HG02973 (cell line): ENCODE results near the gene FGFBP2.

ENCODE experiments used
- ATAC-seq: cut with Tn5 transposase; IDR thresholded peaks from one replicate; pipeline ENCODE4 v1.9.1; 2021; ENCODE audit warnings: moderate library complexity; ENCODE audit not compliant: unreplicated experiment

Gene FGFBP2

GRCh38 chr4:15968551-15969300, 5.8 kb upstream of the FGFBP2 start:
- no peak for ATAC-seq

DNA sequence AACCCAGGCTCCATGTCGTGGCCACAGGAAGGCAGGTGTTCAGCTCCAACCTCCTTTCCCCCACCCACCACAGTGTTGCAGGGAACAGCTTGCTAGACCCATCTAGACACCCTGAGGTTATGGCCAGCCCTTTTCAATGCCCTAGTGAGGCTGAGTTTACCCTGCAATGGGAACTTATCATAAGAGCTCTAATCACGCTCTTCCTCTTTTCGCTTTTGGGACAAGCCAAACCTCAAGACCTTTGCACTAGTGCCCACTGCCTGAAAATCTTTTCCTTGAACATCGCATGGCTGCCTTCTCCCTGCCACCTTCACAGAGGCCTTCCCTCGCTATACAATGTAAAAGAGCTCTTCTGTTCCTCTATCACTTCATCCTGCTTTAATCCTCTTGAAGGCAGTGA, 2.4 kb upstream of the FGFBP2 start:
- ATAC-seq, result no peak

- ATAC-seq, result no peak
Observed at GRCh38 chr4:15964159-15964558, 1.2 kb upstream of the FGFBP2 start.

- peak; percentile 90 for ATAC-seq
Observed at GRCh38 chr4:15963576-15963975, 601 bp upstream of the FGFBP2 start.

DNA sequence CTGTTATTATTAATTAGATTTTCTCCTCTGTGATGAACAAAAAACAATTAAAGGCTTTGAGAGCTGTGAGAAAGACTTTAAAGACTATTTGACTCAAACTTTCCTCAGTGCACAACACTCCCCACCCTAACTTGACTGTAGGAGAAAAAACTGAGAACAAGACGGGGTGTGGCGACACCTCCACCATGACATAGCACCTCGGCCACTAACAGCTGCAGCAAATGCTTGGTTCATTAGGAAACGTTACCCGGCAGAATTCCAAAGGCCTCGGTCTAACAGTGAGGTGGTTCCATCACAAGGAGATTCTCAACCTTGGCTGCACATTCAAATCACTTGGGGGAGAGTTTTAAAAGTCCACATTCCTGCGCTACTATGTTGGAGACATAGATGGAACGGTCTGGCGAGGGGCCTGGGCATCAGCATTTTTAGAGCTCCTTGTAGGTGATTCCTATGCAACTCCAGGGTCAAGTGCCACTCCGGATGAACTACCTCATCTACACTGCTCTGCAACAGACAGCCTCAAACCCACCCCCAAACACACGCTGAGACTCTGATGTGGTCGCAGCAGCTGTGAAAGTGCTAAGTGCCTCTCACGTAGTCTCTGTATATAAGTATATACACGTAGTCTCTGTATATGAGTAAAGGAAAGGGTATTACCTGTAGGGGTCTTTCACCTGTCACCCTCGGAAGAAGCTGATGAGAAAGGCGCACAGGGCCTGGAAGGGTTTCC, 1.0 kb downstream of the FGFBP2 start:
- ATAC-seq, result no peak

DNA sequence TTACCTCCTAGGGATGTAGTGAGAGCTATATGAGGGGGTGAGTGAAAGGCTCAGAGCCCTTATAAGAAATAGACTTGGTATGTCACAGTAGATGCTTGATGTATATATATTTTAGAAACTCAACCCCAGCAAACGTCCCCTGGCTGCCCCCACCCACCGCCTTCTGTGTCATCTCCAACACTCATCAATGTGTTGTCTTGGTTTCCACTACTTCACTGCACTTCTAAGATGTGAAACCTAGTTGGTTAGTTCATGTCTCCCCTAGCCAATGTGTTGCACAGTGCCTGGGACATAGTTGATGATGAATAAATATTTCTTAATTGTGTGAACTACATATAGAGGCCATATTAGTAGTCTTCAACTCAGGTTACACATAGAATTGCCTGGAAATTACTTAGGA, 4.4 kb downstream of the FGFBP2 start:
- no peak for ATAC-seq

GRCh38 chr4:15956179-15956850, 6.7 kb downstream of the FGFBP2 start:
- ATAC-seq, result peak; percentile 97

- no peak for ATAC-seq
Observed at GRCh38 chr4:15955670-15956069, 7.3 kb downstream of the FGFBP2 start.

DNA sequence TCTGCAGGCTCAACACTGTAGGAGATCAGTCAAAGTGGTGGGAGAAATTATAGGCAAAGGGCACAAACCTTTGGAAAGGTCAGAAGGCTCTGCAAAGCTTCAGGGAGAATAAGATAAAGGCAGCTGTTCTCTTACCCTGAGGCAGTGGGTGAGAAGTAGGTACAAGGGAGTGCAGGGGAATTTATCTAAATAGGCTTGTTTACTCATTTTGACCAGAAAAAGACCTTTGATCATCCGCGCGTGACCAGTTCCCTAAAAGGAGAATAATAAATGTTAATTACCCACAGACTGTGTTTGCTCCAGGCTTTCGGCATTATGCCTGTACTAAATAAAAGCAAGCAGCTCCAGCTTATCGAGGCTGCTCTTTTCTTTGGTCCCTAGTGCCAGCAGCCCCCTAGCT, 9.3 kb downstream of the FGFBP2 start:
- no peak for ATAC-seq

DNA sequence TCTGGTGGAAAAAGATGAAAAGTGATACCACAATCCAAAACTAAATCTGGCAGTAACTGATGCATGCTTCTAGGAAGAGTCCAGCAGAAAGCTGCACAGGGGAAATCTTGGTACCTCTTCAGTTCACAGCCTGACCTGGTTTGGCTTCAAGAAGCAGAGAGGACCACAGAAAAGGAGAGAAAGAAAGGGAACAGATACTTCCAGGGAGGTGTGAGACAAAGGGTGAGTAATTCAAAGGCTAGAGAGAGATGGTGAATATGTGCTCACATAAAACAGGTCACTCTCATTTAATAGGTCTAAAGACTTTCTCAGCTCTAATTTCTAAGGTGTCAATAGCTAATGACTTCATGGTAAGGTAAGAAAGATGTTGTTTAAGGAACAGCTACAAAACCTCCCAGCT, 11.2 kb downstream of the FGFBP2 start:
- no peak for ATAC-seq

- no peak for ATAC-seq
Observed at GRCh38 chr4:15948826-15949225, 14.1 kb downstream of the FGFBP2 start.

DNA sequence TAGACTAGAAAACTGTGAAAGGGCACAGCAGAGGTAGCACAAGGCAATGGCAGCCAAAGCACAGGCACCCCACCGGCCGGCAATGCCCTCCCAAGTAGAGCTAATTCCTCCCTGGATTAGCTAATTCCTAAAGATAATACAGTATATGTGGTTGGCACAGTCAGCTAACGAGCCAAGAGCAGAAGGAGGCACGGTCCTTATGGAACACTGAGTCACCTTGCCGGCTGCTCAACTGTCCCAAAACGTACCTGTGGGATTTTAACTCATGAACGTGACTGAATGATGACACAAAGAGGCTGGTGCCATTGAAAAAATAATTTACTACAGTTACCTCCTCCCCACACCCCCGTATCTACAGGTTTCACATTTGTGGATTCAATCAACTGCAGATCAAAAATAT, 15.3 kb downstream of the FGFBP2 start:
- no peak for ATAC-seq

GRCh38 chr4:15945516-15945915, 17.5 kb downstream of the FGFBP2 start:
- ATAC-seq, result no peak

DNA sequence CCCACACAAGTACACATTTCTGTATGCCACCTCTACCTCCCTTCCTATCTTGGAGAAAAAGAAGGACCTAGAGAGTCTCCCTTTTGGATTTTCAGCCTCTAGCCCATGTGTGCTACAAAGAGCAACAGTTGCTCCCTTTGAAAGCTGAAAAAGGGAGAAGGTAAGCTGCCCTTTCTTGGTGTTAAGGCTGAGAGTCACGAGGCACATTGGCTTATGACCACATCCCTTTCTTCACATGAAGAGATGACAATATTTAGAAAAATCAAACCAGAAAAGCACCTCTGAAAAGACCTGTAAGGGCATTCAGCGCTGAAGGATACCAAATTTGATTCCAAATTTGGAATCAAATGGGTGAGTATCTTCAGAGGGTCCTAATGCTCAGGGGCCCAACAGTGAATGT, 18.1 kb downstream of the FGFBP2 start:
- no peak for ATAC-seq

DNA sequence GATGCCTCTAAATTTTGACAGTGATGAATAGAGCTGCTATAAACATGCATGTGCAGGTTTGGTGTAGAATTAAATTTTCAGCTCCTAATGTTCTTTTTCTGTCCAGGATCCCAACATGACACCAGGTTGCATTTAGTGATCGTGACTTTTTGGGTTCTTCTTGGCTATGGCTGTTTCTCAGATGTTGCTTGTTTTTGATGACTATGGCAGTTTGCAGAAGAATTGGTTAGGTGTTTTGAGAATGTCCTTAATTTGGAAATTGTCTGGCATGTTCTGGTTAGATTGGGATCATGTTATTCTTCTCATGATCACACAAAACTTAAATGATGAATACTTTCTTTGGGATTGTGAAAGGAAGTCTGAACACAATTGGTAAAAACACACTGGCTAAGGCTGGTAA, 20.7 kb downstream of the FGFBP2 start:
- ATAC-seq, result no peak

DNA sequence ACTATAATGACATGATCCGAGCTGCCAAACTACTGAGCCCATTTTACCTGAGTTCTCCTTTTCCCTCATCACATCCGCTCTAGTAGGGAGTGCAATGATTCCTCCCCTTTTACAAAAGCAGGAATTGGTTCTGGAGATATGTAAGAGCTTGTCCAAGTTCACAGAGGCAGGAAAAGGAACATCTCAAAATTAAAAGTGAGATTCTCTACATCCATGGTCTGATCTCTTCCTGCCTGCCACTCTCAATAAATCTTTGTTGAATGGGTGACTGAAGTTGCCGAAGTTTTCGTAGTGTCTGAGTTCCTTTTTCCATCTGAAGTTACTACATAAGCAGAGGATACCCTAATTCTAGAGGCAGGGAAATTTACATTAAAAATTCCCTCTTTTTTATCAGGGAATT, 24.3 kb downstream of the FGFBP2 start, which contains the start of gene FGFBP1:
Gene FGFBP1, minus strand, starts transcription at position 101 of the 400 bp plus-strand sequence. CDS start 2,108 bp downstream, outside the sequence.
- ATAC-seq, result no peak

- no peak for ATAC-seq
Observed at GRCh38 chr4:15938182-15938581, 24.8 kb downstream of the FGFBP2 start.

- no peak for ATAC-seq
Observed at GRCh38 chr4:15936495-15936894, 26.5 kb downstream of the FGFBP2 start.

DNA sequence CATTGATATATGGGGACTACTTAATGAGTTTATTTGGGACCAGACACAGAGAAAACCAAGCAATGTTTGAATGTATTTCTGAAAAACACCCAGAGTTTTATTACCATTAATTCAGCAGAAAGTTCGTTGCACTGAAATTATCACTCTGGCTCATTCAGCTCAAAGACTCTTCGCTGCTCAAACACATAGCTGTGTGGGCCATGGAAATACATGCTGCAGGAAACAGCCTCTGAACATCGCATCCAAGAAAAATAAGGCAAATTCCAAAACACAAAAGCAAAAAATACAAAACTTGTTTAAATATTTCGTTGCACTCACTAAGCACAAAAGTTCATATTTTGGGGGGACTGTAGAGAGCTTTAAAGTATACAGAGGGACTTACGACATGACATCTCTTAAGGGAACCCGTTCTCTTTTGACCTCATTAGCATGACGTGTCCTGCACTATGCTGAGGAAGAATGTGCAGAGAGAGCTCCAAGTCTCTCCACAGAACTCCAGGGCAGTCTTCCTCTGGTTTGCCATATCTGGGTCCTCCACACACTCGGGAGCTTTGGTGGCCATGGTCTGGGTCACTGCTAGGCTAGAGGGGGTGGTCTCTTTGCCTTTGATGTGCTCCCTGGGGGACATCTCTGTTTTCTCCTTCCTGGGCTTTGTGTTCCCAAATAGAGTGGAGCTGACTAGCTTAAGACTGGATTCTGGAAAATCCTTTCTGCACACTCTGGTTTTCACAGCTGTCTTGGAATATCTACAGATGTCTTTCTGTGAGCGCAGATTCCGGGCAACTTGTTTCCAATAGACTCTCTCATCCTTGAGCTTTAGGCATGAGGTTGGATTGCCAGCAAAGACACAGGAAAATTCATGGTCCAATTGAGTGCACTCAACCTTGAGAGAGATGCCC, 27.2 kb downstream of the FGFBP2 start:
- no peak for ATAC-seq

- no peak for ATAC-seq
Observed at GRCh38 chr4:15934259-15934658, 28.7 kb downstream of the FGFBP2 start.
